BE2C (cell line): ENCODE data around the gene TSC22D1.

Experiments used
- DNase-seq: peaks from one replicate; pipeline ENCODE4 v3.0.0-alpha.2; 2020
- H3K27me3 ChIP-seq: fragments of 250-450 bp; sonication (Bioruptor Pico); 2 replicates; pipeline ENCODE4 v1.5.1; 2020; ENCODE audit warnings: mild to moderate bottlenecking
- H3K36me3 ChIP-seq: fragments of 250-450 bp; sonication (Bioruptor Pico); 2 replicates; pipeline ENCODE4 v1.5.1; 2020; ENCODE audit warnings: mild to moderate bottlenecking
- H3K4me1 ChIP-seq: fragments of 250-450 bp; sonication (Bioruptor Pico); 2 replicates; pipeline ENCODE4 v1.5.1; 2020
- H3K4me3 ChIP-seq: 2 replicates; pipeline ENCODE4 v1.5.1; 2011; ENCODE audit warnings: low read depth, low read length
- H3K9me3 ChIP-seq: fragments of 250-450 bp; sonication (Bioruptor Pico); 2 replicates; pipeline ENCODE4 v1.5.1; 2020
- CTCF ChIP-seq: IDR thresholded peaks from 2 replicates; pipeline ENCODE4 v1.5.1; 2012; ENCODE audit warnings: mild to moderate bottlenecking, low read depth, low read length

TSC22D1 gene

GRCh38 chr13:44546164-44546563, 30.0 kb downstream of the TSC22D1 start:
- H3K4me3 ChIP-seq = no peak overlapping the region
- DNase-seq = no peak
- H3K27me3 ChIP-seq = no peaks in the 10 kb centered on the region
- no peaks in the 10 kb centered on the region for H3K4me1 ChIP-seq
- H3K9me3 ChIP-seq = no peaks in the 10 kb centered on the region
- no peak for TF ChIP-seq CTCF
- H3K36me3 ChIP-seq = no peaks in the 10 kb centered on the region

- TF ChIP-seq CTCF = no peak
- H3K4me1 ChIP-seq = no peaks in the 10 kb centered on the region
- H3K36me3 ChIP-seq = no peaks in the 10 kb centered on the region; the same call in 1 of the 2 replicates
- no peaks in the 10 kb centered on the region for H3K9me3 ChIP-seq
- DNase-seq = no peak
- H3K4me3 ChIP-seq = no peak overlapping the region
- no peaks in the 10 kb centered on the region for H3K27me3 ChIP-seq
Observed at GRCh38 chr13:44543369-44543768, 32.8 kb downstream of the TSC22D1 start.

- no peaks in the 10 kb centered on the region for H3K4me1 ChIP-seq
- H3K27me3 ChIP-seq = no peaks in the 10 kb centered on the region
- H3K4me3 ChIP-seq = no peak overlapping the region
- no peaks in the 10 kb centered on the region for H3K9me3 ChIP-seq
- no peaks in the 10 kb centered on the region; the same call in 1 of the 2 replicates for H3K36me3 ChIP-seq
- no peak for DNase-seq
- no peak for TF ChIP-seq CTCF
Observed at GRCh38 chr13:44542361-44542760, 33.8 kb downstream of the TSC22D1 start.

GRCh38 chr13:44541601-44542000, 34.5 kb downstream of the TSC22D1 start:
- Histone ChIP-seq H3K27me3 (no peaks in the 10 kb centered on the region), H3K4me3 (no peak overlapping the region), H3K9me3 (no peaks in the 10 kb centered on the region), H3K4me1 (no peaks in the 10 kb centered on the region), H3K36me3 (no peaks in the 10 kb centered on the region; the same call in 1 of the 2 replicates)
- TF ChIP-seq CTCF = no peak
- DNase-seq = no peak

- H3K4me1 ChIP-seq = no peaks in the 10 kb centered on the region
- no peak for DNase-seq
- H3K4me3 ChIP-seq = no peak overlapping the region
- no peak for TF ChIP-seq CTCF
- H3K9me3 ChIP-seq = no peaks in the 10 kb centered on the region
- no peaks in the 10 kb centered on the region; the same call in 1 of the 2 replicates for H3K36me3 ChIP-seq
- no peaks in the 10 kb centered on the region for H3K27me3 ChIP-seq
Observed at GRCh38 chr13:44540761-44541434, 35.2 kb downstream of the TSC22D1 start.

- H3K27me3 ChIP-seq = no peaks in the 10 kb centered on the region
- TF ChIP-seq CTCF = no peak
- no peak for DNase-seq
- no peak overlapping the region for H3K4me3 ChIP-seq
- H3K4me1 ChIP-seq = no peaks in the 10 kb centered on the region
- no peaks in the 10 kb centered on the region; the same call in 1 of the 2 replicates for H3K36me3 ChIP-seq
- H3K9me3 ChIP-seq = no peaks in the 10 kb centered on the region
Observed at GRCh38 chr13:44537248-44537647, 38.9 kb downstream of the TSC22D1 start.
